Measurements from ENCODE around the gene POP4. TPM values are rescaled to one million over a fixed set of nuclear protein-coding genes. Genes with fewer than 3 reads are reported as not detected.

Gene POP4
- total and polyA plus RNA-seq, 2 of the 4 experiments (the other 2 are of a cell fraction): 65.1 to 87.2 TPM

DNA sequence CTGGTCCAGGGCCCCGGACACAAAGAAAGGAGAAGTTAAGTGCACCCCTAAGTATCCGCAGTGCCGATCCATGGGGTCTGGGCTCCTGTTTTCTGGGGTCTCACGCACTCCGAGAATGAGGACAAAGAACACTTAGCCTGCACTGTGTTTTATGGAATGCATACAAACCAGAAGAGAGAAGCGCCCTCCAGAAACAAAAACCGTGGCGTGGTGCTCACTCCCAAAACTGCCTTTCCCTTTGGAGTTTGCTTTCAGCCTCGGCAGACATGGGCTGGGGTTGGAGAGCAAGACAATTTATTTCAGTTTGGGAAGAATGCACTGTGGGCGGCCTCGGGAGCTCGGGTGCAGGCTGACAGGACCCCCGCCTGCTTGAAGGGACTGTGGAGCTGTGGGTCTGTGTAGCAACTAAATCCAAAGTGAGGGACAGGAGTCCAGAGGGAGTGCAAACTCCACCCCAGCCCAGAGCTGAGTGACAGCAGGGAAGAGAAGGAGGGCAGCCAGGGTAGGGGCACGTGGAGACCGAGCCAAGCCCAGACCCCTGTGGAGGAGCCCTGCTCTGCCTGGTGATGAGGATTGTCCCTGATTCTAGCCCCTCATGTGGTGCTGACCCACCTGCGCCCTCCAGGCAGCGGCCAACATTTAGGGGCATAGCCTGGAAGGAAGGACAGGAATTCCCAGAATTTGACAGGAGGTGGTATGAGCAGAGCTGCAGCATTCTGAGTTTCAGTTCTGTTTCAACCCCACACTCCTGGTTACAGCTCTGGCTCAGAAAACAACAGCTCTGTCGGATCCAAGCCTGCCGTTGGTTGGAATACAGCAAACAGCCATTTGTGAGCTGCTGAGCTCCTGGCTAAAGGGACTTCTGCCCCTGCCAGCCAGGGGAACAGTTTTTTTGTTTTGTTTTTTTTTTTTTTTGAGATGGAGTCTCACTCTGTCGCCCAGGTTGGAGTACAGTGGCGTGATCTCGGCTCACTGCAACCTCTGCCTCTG is 37.8 kb upstream of the POP4 start:
- TF ChIP-seq MAZ (IDR thresholded peaks at IDR 0.05; ENCODE audit: borderline replicate concordance, low read depth, low read length) (no peak), NFE2L2 (IDR thresholded peaks at IDR 0.05; ENCODE audit: low read depth, low read length) (no peak), FOS (IDR thresholded peaks at IDR 0.05; ENCODE audit: low read depth, low read length) (no peak), BHLHE40 (IDR thresholded peaks at IDR 0.05; ENCODE audit: low read depth, low read length) (no peak), MAFK (IDR thresholded peaks at IDR 0.05; ENCODE audit: low read depth, low read length) (no peak), SMC3 (IDR thresholded peaks at IDR 0.05; ENCODE audit: low read depth, low read length) (no peak), CHD1 (IDR thresholded peaks at IDR 0.05; ENCODE audit: low read depth, low read length) (no peak), RAD21 (IDR thresholded peaks at IDR 0.05; ENCODE audit: low read length) (no peak)
- TF ChIP-seq, protein P1, sequence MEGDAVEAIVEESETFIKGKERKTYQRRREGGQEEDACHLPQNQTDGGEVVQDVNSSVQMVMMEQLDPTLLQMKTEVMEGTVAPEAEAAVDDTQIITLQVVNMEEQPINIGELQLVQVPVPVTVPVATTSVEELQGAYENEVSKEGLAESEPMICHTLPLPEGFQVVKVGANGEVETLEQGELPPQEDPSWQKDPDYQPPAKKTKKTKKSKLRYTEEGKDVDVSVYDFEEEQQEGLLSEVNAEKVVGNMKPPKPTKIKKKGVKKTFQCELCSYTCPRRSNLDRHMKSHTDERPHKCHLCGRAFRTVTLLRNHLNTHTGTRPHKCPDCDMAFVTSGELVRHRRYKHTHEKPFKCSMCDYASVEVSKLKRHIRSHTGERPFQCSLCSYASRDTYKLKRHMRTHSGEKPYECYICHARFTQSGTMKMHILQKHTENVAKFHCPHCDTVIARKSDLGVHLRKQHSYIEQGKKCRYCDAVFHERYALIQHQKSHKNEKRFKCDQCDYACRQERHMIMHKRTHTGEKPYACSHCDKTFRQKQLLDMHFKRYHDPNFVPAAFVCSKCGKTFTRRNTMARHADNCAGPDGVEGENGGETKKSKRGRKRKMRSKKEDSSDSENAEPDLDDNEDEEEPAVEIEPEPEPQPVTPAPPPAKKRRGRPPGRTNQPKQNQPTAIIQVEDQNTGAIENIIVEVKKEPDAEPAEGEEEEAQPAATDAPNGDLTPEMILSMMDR (conservative IDR thresholded peaks at IDR 0.05; ENCODE audit: low read depth, low read length): no peak
- no peak overlapping the region for H2AFZ ChIP-seq (replicated peaks; ENCODE audit: low read length, poor library complexity)
- H2AK9ac ChIP-seq (replicated peaks; ENCODE audit: low read depth, low read length, poor library complexity): no peak overlapping the region
- H3K4me2 ChIP-seq (ENCODE audit: low read depth, low read length): no peak overlapping the region
- BruUV-seq (replicated peaks): no TSS peak
- POLR2A ChIA-PET (ENCODE audit: unreplicated experiment): no interaction called here
- H2BK20ac ChIP-seq (ENCODE audit: low read depth, low read length): no peak overlapping the region
- no peak overlapping the region for H4K8ac ChIP-seq (ENCODE audit: low read depth in 2 of 2, low read length in 2 of 2)
- H3K9me3 ChIP-seq (ENCODE audit: control insufficient read depth, insufficient read depth, low read length): no peaks in the 10 kb centered on the region
- no peak overlapping the region for H3K56ac ChIP-seq (ENCODE audit: extremely low read depth, insufficient read depth, low read length)
- H3K14ac ChIP-seq (replicated peaks; ENCODE audit: low read depth, low read length): no peak overlapping the region
- H3K36me3 ChIP-seq (ENCODE audit: control insufficient read depth, insufficient read depth, low read length): no peaks in the 10 kb centered on the region
- in situ Hi-C loops (cut with MboI; ENCODE audit: low sequenced_read_pairs): no loop called here
- H3K4me1 ChIP-seq (ENCODE audit: control insufficient read depth, insufficient read depth, low read length): no peaks in the 10 kb centered on the region
- no peak overlapping the region for H3K18ac ChIP-seq (ENCODE audit: low read depth, low read length)
- H3K79me1 ChIP-seq (ENCODE audit: low read depth in 1 of 2, low read length in 2 of 2): no peaks in the 10 kb centered on the region
- no peak overlapping the region for H3K9ac ChIP-seq (ENCODE audit: low read depth, low read length)
- H3K4me3 ChIP-seq (ENCODE audit: insufficient read depth, low read depth, low read length): no peak overlapping the region
- H3K27ac ChIP-seq (ENCODE audit: insufficient read depth, low read length): no peak overlapping the region
- no peak for DNase-seq
- WGBS, 2 experiments (ENCODE audit: extremely low coverage in 2 of 2, insufficient read length in 1 of 2): 53% methylated on average over 7 of the region's 22 CpGs; no CpG with 5 or more reads in 1 of the 2 experiments
- ATAC-seq (ENCODE audit: low read depth): no peak
- H2BK15ac ChIP-seq (ENCODE audit: low read depth, low read length): no peak overlapping the region
- H4K91ac ChIP-seq (ENCODE audit: insufficient read depth, low read depth, low read length): no peak overlapping the region
- CTCF ChIA-PET: no interaction called here
- no peaks in the 10 kb centered on the region for H3K9me1 ChIP-seq (ENCODE audit: insufficient read depth, low read length)
- no peaks in the 10 kb centered on the region for H4K20me1 ChIP-seq (ENCODE audit: insufficient read depth, low read length)
- intact Hi-C loops (cut with micrococcal nuclease): no loop called here
- dilution Hi-C loops (cut with HindIII; ENCODE audit: low sequenced_read_pairs, unreplicated experiment): no loop called here
- H2AK5ac ChIP-seq (ENCODE audit: low read depth, low read length): no peak overlapping the region
- H3K23ac ChIP-seq (ENCODE audit: low read depth, low read length): no peak overlapping the region
- H3K27me3 ChIP-seq (ENCODE audit: control insufficient read depth, insufficient read depth, low read length): no peaks in the 10 kb centered on the region
- no peak overlapping the region for H2BK120ac ChIP-seq (ENCODE audit: low read depth, low read length)
- H2BK5ac ChIP-seq (ENCODE audit: low read depth, low read length, poor library complexity, severe bottlenecking): no peak overlapping the region
- no peak overlapping the region for H3K4ac ChIP-seq (ENCODE audit: low read depth, low read length)
- no peak overlapping the region for H4K5ac ChIP-seq (ENCODE audit: low read depth, low read length)
